ENCODE measurements around the gene COX11. TPM values are rescaled to one million over a fixed set of nuclear protein-coding genes. Genes with fewer than 3 reads are reported as not detected.

COX11 gene
- total and polyA plus RNA-seq, 2 of the 13 experiments (the other 11 are each of a cell fraction or from before 2014, with no cell fraction given), result 103 to 203 TPM

GRCh38 chr17:54969658-54970572 lies 1.5 kb upstream of the COX11 start (continued):
- TF ChIP-seq USF2 (IDR thresholded peaks at IDR 0.05; ENCODE audit: low read depth, low read length), result no peak
- no peak for TF ChIP-seq USF2 (CRISPR knock-in tag; IDR thresholded peaks at IDR 0.05; ENCODE audit: borderline replicate concordance)
- no peak for TF ChIP-seq ZNF639 (CRISPR knock-in tag; conservative IDR thresholded peaks at IDR 0.05)
- no peak for TF ChIP-seq ZNF576 (CRISPR knock-in tag; IDR thresholded peaks at IDR 0.05)
- peak; percentile 63; the same call in 1 of the 2 replicates for TF ChIP-seq ZNF710 (CRISPR knock-in tag; IDR thresholded peaks at IDR 0.05; ENCODE audit: borderline replicate concordance)
- TF ChIP-seq DMAP1 (CRISPR knock-in tag; IDR thresholded peaks at IDR 0.05), result no peak; the same call in 1 of the 2 replicates
- TF ChIP-seq ZNF713 (CRISPR knock-in tag; IDR thresholded peaks at IDR 0.05), result no peak
- no peak for TF ChIP-seq ZNF207 (IDR thresholded peaks at IDR 0.05; ENCODE audit: borderline replicate concordance)
- TF ChIP-seq ZBTB43 (CRISPR knock-in tag; conservative IDR thresholded peaks at IDR 0.05), result no peak
- TF ChIP-seq TAF15 (IDR thresholded peaks at IDR 0.05; ENCODE audit: low read depth, low read length, poor library complexity, severe bottlenecking), result no peak
- TF ChIP-seq ZNF264 (CRISPR knock-in tag; IDR thresholded peaks at IDR 0.05), result 0 out of 2 replicates have a peak, but pooled peaks have one; percentile 38
- TF ChIP-seq ZNF550 (CRISPR knock-in tag; IDR thresholded peaks at IDR 0.05; ENCODE audit: borderline replicate concordance), result no peak
- no peak for TF ChIP-seq ZNF431 (CRISPR knock-in tag; IDR thresholded peaks at IDR 0.05; ENCODE audit: borderline replicate concordance, low read depth)
- no peak for TF ChIP-seq MNT (IDR thresholded peaks at IDR 0.05)
- TF ChIP-seq PHF21A (CRISPR knock-in tag; IDR thresholded peaks at IDR 0.05), result no peak
- no peak for TF ChIP-seq DBP (CRISPR knock-in tag; IDR thresholded peaks at IDR 0.05; ENCODE audit: not compliant biosample characterization)
- TF ChIP-seq GATA4 (IDR thresholded peaks at IDR 0.05; ENCODE audit: borderline replicate concordance, low read depth), result no peak
